ENCODE results near the gene ANTKMT.

The ANTKMT gene, protein sequence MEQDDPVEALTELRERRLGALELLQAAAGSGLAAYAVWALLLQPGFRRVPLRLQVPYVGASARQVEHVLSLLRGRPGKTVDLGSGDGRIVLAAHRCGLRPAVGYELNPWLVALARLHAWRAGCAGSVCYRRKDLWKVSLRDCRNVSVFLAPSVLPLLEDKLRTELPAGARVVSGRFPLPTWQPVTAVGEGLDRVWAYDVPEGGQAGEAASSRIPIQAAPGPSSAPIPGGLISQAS

DNA sequence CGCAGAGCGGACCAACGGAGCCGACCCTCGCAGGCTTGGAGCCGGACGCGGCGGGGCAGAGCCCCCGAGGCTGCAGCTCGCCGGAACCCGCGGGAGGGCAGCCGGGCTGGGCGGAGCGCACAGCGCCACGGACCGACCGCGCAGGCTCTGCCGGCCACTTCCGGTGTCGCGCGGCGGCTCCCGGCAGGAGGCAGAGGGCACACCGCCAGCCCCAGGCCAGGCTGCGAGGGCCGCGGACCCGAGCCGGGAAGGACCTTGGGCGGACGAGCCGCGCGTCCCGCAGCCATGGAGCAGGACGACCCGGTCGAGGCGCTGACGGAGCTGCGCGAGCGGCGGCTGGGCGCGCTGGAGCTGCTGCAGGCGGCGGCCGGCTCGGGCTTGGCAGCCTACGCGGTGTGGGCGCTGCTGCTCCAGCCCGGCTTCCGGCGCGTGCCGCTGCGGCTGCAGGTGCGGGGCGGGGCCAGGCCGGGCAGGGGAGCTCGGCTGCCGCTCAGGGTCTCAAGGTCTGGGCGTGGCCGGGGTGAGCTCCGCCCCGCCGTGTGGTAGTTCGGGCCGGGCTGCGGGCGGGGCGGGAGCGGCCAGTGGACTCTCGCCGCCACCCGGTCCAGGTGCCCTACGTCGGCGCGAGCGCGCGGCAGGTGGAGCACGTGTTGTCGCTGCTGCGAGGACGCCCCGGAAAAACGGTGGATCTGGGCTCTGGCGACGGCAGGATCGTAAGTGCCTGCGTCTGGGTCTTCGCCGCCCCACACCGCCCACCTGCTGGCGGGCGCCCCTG, at the start of gene ANTKMT:
Gene ANTKMT, plus strand, starts transcription at position 157 of the 775 bp plus-strand sequence. Its CDS starts 129 bp downstream, at position 286.
- DNase-seq = peak; percentile 63

DNA sequence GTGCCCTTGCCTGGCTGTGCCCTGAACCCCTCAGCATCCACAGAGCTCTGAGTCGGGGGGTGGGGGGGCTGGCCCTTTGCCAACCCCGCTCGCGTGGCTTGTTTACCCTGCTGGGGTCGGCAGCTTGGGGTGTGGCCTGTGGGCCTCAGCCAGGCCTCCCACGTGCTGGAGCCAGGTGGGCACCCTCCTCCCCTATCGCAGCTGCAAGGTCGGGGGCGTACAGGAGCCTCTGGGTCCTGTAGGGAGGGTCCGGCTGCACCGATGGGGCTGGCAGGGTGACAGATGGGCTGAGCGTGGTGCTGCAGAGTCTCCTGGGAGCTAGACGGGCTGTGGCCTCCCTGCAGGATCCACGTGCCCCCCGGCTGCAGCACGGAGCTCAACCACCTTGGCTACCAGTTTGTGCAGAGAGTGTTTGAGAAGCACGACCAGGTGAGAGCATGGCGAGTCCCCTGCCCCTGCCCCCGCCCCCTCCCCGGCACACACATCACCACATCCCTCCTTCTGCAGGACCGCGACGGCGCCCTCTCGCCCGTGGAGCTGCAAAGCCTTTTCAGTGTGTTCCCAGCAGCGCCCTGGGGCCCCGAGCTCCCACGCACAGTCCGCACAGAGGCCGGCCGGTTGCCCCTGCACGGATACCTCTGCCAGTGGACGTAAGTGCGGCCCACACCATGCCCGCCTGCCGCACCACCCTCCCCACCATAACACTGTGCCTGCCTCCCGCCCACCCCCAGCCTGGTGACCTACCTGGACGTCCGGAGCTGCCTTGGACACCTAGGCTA, 49.4 kb upstream of the ANTKMT start:
- no peak for DNase-seq

DNA sequence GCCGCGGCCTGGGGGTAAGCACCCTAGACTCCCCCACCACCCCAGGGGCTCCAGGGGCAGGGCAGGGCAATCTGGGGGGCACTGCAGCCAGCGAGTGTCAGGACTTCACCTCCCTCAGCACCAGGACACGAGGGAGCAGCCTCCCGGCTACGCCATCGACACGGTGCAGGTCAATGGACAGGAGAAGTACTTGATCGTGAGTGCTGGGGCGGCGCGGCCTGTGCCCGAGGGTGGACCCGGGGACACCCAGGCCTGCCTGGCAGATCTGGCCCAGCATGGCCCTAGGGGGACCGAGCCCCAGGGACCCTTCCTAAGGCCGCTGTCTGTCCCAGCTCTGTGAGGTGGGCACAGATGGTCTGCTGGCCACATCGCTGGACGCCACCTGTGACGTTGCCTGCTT, 48.6 kb upstream of the ANTKMT start:
- no peak for DNase-seq

DNA sequence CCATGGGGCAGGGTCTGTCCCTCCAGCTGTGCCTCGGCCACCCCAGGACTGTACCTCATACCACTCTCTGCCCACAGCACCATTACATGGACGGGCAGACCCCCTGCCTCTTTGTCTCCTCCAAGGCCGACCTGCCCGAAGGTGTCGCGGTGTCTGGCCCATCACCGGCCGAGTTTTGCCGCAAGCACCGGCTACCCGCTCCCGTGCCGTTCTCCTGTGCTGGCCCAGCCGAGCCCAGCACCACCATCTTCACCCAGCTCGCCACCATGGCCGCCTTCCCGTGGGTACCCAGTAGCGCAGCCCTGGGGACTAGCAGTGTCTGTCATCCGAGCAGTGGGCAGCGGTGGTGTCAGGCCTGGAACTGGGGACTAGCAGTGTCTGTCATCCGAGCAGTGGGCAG, 48.1 kb upstream of the ANTKMT start:
- DNase-seq = no peak

DNA sequence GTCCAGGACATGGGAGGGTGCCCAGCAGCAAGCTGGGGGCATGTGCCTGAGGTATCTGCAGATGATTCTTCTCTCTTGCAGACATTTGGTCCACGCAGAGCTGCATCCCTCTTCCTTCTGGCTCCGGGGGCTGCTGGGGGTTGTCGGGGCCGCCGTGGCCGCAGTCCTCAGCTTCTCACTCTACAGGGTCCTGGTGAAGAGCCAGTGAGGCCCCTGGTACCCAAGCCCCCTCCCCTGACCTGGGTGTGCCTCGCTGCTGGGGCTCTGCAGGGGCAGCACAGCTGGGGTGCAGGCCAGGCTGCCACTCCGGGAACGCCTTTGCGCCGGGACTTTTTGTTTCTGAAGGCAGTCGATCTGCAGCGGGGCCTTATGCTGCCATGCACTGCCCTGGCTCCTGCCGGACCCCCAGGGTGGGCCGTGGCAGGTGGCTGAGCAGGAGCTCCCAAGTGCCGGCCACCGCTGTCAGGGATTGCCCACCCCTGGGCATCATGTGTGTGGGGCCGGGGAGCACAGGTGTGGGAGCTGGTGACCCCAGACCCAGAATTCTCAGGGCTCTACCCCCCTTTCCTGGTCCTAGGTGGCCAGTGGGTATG, 47.5 kb upstream of the ANTKMT start:
- DNase-seq = no peak

DNA sequence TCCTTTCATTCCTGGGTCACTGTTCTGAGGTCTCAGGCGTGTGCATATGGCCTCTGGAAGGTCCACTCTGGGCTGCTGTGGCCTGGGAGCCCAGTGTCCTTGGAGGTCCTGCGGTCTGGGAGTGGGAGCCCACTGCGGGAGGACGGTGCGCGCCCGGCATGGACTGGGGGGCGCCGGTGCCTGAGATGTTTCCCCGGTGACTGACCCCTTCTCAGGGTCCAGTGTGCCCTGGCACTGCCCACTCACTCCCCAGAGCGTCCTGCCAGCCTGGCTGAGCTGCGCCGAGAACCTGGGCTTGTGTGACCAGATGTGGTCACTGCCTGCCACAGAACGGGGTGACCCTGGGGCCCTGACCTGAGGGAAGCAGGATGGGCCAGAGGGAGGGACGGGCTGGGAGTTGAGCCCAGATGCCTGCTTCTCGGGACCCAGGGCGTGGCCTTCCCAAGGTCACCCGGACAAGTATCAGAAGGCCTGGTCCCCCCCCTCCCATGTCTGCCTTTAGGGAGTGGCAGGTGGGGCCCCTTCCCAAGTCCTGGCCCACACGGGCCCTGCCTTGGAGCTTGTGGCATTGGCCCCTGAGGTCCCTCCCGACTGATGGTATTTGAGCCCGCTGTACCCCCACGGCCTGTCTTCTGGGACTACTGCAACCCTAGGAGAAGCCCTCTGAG, 46.6 kb upstream of the ANTKMT start:
- DNase-seq = no peak

DNA sequence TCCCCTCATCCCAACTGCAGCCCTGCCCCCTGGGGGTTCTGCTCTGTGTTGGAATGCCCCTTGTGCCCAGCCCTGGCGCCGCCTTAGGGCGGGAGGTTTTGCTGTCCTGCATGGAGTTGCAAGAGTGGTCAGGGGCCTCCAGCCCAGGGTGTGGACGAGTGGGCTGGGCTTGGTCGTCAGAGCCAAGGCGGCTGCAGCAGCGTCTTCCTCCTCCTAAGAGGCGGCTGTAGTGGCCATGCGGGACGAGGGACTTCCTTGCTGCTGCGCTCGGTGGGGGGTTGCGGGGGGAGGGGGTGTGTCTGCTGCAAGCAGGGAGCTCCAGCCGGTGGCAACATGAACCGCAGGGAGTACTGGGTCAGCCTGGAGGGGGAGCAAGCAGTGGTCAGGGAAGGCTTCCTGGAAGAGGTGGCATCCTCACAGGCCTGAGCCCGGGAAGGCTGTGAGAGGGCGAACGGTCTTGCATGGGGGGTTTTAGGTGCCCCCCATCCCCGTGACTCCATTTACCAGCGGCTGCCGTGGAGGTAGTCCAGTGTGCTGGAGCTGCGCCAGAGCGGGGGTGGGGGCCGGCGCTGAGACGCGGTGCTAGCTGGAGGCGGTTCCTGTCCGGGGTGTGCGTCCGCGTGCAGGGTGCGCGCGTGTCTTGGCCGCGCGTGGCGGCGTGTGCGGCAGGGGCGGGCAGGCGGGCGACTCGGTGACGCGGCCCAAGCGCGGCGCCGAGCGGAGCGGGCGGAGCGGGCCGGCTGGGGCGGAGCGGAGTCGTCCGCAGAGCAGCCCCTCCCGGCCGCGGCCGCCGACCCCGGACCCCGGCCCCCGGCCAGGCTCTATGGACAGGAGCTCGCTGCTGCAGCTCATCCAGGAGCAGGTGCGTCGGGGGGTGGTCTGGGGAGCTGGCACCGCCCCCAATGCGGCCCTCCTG, 45.7 kb upstream of the ANTKMT start, which contains the start of gene RHBDL1:
Gene RHBDL1, plus strand, starts transcription at position 704 of the 916 bp plus-strand sequence. Its CDS starts 120 bp downstream, at position 824.
- peak; percentile 37 for DNase-seq

DNA sequence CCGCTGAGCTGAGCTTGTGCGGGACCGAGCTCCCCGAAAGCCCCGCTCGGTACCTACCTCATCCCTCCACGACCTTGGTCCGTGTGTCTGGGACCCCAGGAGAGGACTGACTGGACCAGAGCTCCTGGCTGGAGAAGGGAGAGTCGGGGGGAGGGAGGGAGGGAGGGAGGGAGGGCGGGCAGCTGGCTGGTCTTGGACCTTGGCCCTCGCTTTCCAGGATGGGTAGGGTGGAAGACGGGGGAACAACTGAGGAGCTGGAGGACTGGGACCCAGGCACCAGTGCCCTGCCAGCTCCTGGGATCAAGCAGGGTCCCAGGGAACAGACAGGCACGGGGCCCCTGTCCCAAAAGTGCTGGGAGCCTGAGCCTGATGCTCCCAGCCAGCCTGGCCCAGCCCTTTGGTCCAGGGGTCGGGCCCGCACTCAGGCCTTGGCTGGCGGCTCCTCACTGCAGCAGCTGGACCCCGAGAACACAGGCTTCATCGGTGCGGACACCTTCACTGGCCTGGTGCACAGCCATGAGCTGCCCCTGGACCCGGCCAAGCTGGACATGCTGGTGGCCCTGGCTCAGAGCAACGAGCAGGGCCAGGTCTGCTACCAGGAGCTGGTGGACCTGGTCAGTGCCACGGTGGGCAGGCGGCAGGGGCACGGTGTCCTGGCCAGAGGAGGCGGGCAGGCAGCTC, 44.9 kb upstream of the ANTKMT start:
- DNase-seq = no peak

DNA sequence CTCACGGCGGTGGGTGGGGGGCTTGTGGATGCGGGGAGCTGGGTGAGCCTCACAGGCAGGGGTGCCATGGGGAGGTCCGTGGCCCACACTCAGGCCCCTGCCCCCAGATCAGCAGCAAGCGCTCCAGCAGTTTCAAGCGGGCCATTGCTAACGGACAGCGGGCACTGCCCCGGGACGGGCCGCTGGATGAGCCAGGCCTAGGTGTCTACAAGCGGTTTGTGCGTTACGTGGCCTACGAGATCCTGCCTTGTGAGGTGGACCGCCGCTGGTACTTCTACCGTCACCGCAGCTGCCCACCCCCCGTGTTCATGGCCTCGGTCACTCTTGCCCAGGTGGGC, 44.4 kb upstream of the ANTKMT start:
- no peak for DNase-seq

DNA sequence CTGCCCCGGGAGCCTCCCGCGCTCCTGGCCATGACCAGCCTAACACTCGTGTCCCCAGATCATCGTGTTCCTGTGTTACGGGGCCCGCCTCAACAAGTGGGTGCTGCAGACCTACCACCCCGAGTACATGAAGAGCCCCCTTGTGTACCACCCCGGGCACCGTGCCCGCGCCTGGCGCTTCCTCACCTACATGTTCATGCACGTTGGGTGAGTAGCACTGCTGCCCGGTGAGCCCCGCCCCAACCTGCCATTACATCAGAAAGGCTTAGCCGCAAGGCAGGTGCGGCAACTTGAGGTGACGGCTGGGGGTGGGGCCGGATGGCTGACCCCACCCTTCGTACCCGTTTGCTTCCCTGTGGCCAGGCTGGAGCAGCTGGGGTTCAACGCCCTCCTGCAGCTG, 44.0 kb upstream of the ANTKMT start:
- no peak for DNase-seq

DNA sequence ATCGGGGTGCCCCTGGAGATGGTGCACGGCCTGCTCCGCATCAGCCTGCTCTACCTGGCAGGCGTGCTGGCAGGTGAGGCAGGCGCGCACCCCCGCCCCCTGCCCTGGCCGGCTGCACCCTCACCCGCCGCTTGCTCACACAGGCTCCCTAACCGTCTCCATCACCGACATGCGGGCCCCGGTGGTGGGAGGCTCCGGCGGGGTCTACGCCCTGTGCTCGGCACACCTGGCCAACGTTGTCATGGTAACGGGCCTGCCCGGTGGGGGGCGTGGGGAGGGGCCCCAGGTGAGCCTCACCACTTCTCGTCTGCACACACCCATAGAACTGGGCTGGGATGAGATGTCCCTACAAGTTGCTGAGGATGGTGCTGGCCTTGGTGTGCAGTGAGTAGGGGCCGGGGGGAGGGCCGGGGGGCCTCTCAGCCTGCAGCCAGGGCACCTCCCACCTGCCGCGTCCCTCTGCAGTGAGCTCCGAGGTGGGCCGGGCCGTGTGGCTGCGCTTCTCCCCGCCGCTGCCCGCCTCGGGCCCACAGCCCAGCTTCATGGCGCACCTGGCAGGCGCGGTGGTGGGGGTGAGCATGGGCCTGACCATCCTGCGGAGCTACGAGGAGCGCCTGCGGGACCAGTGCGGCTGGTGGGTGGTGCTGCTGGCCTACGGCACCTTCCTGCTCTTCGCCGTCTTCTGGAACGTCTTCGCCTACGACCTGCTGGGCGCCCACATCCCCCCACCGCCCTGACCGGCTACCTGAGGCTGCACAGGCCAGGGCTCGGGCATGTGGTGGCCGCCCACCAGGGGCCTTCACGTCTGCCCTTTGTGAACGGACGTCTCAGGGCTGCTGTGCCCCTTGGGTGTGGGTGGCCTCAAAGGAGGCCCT, 43.4 kb upstream of the ANTKMT start:
- DNase-seq = no peak

DNA sequence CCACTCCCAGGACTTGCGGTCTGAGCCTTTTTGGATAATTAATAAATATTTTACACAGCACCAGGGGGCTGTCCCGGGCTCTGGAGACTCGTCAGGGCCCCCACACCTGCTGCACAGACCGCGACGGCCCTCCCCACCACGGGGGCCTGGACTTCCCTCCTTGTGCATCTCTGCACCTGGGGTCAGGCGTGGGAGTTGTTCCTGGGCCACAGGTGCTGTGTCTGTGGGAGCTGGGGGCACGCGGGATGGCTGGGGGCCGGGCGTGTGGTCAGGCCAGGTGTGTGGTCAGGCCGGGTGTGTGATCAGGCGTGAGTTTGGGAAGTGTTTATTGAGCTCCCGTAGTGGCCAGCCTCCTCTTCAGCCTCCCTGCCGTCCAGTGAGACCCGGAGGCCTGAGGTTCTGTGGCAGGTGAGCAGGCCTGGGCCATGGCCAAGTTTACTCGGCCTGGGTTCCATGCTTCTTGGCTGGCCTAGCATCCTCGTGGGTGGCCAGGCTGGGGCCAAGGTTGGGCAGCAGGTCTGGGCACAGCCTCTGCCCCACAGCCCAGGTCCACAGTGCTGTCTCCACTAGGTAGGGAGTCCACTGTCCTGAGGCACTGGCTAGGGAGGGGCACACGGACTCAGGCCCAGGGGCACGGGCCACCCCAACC, 42.6 kb upstream of the ANTKMT start:
- DNase-seq = no peak

DNA sequence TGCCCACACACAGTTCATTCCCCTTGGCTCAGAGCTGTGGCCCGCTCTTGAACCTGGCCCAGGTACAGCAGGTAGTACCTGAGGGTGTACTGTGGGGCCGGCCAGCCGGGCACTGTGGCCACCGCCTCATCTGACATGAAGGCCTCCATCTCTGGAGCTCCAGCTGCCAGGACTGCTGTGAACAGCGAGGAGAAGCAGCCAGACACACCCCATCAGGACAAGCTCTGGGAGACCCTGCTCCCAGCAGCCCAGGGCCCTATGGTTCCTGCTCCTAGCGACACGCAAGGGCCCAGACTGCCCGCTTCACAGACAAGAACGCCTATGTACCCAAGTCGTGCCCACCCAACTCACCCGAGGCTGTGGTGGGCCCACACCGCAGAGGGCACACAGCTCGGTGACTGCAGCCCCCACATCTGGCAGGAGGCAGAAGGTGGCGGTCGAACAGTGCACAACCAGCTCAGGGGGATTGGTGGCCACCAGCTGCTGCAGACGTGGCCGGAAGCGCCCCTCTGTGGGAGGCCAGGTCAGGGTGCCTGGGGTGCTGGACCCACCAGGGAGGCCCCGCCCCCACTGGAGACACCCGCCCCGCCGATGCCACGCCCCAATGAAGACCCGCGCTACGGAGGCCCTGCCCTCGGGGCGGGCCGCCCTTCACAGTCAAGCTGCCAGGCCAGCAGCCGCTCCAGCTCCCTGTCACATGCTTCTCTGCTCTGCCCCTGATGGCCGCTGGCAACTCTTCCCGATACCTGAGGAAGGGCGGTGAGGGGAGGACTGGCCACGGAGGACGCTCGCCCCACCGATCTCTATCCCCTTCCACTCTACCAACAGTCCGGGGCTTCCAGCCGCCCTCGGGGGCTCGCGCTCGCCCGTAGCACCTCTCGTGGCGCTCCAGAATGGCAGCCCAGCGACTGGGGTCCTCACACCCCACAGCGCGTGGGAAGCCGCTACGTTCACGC, 41.8 kb upstream of the ANTKMT start:
- DNase-seq = peak; percentile 54

DNA sequence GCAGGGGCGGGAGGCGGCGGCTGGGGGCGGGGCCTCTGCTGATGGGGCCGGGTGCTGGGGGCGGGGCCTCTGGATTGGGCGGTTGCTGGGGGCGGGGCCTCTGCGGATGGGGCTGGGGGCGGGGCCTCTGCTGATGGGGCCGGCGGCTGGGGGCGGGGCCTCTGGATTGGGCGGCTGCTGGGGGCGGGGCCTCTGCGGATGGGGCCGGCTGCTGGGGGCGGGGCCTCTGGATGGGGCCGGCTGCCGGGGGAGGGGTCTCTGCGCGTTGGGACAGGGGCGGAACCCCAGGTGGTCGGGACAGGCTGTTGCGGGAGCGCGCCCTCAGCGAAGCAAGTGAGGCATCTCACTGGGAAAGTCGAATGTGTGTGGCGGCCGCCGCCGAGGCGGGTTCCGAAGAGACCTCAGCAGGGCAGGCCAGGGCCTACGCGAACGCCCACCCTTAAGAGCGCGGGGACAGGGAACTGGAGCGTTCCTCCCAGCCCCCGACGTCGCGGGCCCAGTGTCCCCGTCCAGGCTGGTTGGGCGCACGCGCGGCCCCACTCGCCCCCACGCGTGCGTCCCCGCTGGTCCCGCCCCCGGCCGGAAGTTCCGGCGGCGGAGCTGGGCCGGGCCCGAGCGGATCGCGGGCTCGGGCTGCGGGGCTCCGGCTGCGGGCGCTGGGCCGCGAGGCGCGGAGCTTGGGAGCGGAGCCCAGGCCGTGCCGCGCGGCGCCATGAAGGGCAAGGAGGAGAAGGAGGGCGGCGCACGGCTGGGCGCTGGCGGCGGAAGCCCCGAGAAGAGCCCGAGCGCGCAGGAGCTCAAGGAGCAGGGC, 40.9 kb upstream of the ANTKMT start, which contains the start of gene STUB1:
Gene STUB1, plus strand, starts transcription at position 597 of the 811 bp plus-strand sequence. Its CDS starts 116 bp downstream, at position 713.
- DNase-seq = peak; percentile 85

DNA sequence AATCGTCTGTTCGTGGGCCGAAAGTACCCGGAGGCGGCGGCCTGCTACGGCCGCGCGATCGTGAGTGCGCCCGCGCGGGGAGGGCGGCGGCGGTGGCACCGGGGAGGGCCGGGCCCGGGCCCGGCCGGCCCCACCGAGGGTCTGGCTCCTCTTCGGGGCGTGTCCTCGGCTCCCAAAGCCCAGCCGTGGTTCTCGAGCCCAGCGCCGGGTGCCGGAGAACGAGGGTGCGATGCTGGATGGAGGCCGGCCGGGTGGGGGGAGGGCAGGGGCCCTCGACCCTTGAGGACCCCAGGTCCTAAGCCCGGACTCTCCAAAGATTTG, 40.4 kb upstream of the ANTKMT start:
- no peak for DNase-seq

DNA sequence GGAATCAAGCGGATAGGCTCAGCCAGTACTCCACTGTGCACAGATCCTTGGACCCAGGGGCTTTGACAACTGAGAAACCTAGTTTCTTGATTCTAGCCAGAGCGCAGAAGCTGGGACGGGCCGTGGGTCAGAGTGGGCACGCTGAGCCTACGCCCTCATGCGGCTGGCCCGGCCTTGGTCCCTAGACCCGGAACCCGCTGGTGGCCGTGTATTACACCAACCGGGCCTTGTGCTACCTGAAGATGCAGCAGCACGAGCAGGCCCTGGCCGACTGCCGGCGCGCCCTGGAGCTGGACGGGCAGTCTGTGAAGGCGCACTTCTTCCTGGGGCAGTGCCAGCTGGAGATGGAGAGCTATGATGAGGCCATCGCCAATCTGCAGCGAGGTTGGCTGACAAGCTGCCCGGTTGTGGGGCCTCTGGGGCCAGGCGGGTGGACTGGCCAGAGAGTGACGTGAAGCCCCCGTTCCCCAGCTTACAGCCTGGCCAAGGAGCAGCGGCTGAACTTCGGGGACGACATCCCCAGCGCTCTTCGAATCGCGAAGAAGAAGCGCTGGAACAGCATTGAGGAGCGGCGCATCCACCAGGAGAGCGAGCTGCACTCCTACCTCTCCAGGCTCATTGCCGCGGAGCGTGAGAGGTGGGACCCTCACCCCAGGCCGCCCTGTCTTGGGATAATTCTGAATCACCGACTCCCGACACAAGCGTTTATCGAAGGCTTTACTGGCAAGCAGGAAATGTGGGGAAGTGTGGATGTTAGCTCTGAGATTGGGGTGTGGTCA, 39.8 kb upstream of the ANTKMT start:
- DNase-seq = no peak
